COR-L47 (cell line): ENCODE results near the gene NAV2.

Experiments
- DNase-seq: peaks from one replicate; lab custom pipeline; 2025; lab: John Stamatoyannopoulos, UW

The NAV2 gene

GRCh38 chr11:20090654-20091374 lies 378.2 kb downstream of the NAV2 start:
- no peak for DNase-seq

GRCh38 chr11:20093775-20094174 lies 381.1 kb downstream of the NAV2 start:
- DNase-seq: no peak

- DNase-seq: no peak
Observed at GRCh38 chr11:20095189-20095588, 382.6 kb downstream of the NAV2 start.

- no peak for DNase-seq
Observed at GRCh38 chr11:20097319-20098221, 384.9 kb downstream of the NAV2 start.

GRCh38 chr11:20099527-20099926 lies 386.9 kb downstream of the NAV2 start:
- no peak for DNase-seq

- DNase-seq: no peak
Observed at GRCh38 chr11:20102397-20102796, 389.8 kb downstream of the NAV2 start.

- DNase-seq: no peak
Observed at GRCh38 chr11:20103281-20103680, 390.6 kb downstream of the NAV2 start.

- no peak for DNase-seq
Observed at GRCh38 chr11:20105427-20105826, 392.8 kb downstream of the NAV2 start.

GRCh38 chr11:20109731-20110445 lies 397.3 kb downstream of the NAV2 start:
- no peak for DNase-seq

GRCh38 chr11:20110908-20111669 lies 398.5 kb downstream of the NAV2 start:
- peak; percentile 77 for DNase-seq

GRCh38 chr11:20111871-20112270 lies 399.2 kb downstream of the NAV2 start:
- DNase-seq: no peak

- DNase-seq: peak; percentile 49
Observed at GRCh38 chr11:20112291-20113148, 399.9 kb downstream of the NAV2 start.

- no peak for DNase-seq
Observed at GRCh38 chr11:20113149-20113438, 400.5 kb downstream of the NAV2 start.

- DNase-seq: no peak
Observed at GRCh38 chr11:20114588-20114987, 402.0 kb downstream of the NAV2 start.

GRCh38 chr11:20116825-20117224 lies 404.2 kb downstream of the NAV2 start:
- DNase-seq: no peak

- DNase-seq: no peak
Observed at GRCh38 chr11:20117291-20117690, 404.7 kb downstream of the NAV2 start.

- no peak for DNase-seq
Observed at GRCh38 chr11:20118209-20118608, 405.6 kb downstream of the NAV2 start.

- DNase-seq: no peak
Observed at GRCh38 chr11:20119315-20119714, 406.7 kb downstream of the NAV2 start.

- no peak for DNase-seq
Observed at GRCh38 chr11:20120134-20120925, 407.7 kb downstream of the NAV2 start.

GRCh38 chr11:20122131-20122530 lies 409.5 kb downstream of the NAV2 start:
- DNase-seq: no peak
